ENCODE measurements around the gene P2RX5. TPM values are rescaled to one million over a fixed set of nuclear protein-coding genes. Genes with fewer than 3 reads are reported as not detected.

The P2RX5 gene
- total RNA-seq, 1 experiment from 2014 or later = 8.8 TPM

DNA sequence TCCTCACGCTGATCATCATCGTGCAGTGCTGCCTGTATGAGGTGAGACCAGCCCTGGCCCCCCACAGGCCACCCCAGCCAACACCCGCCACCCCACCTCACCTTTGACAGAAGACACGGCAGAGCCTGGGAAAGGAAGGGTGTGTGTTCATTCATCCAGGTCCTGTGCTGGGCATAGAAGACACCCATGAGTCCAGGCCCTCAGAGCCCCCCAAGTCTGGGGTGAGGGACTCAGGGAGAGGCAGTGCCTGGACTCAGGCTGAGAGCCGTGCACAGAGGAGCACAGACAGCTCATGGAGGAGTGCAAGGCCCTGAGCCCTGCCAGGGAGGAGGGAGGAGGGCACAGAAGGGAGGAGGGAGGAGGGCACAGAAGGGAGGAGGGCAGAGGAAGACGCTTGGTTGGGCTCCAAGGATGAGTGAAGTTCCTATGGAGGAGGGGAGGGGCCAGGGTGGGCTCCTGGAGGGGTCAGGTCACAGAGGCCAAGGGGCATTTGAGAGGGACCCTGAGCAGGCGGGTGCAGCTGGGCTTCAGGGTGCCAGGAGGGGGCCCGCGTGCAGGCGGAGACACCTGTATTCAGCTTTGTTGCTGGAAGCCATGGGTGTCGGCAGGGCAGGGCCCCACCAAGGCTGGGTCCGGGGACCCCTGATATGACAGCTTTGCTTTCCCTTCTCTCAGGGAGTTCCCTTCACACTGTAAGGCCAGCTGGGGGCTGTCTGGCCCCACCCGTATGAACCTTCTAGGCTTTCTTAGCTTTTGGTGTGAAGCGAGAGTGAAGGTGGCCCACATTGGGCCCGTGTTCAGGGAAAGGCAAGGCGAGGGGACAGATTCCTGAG lies 39.0 kb downstream of the P2RX5 start:
- DNase-seq (ENCODE audit: low spot score) (no peak), ATAC-seq (no peak)
- Mint-ChIP-seq H3K9me3 (no peaks in the 10 kb centered on the region), H3K27ac (no peak overlapping the region; the same call in 1 of the 2 replicates), H3K36me3 (no peaks in the 10 kb centered on the region), H3K4me3 (no peak overlapping the region), H3K4me1 (no peaks in the 10 kb centered on the region), H3K27me3 (ENCODE audit: low read depth) (no peaks in the 10 kb centered on the region)
- no peak for TF ChIP-seq ZNF416 (CRISPR knock-in tag; IDR thresholded peaks at IDR 0.05)
- TF ChIP-seq, protein P1, sequence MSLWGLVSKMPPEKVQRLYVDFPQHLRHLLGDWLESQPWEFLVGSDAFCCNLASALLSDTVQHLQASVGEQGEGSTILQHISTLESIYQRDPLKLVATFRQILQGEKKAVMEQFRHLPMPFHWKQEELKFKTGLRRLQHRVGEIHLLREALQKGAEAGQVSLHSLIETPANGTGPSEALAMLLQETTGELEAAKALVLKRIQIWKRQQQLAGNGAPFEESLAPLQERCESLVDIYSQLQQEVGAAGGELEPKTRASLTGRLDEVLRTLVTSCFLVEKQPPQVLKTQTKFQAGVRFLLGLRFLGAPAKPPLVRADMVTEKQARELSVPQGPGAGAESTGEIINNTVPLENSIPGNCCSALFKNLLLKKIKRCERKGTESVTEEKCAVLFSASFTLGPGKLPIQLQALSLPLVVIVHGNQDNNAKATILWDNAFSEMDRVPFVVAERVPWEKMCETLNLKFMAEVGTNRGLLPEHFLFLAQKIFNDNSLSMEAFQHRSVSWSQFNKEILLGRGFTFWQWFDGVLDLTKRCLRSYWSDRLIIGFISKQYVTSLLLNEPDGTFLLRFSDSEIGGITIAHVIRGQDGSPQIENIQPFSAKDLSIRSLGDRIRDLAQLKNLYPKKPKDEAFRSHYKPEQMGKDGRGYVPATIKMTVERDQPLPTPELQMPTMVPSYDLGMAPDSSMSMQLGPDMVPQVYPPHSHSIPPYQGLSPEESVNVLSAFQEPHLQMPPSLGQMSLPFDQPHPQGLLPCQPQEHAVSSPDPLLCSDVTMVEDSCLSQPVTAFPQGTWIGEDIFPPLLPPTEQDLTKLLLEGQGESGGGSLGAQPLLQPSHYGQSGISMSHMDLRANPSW (CRISPR knock-in tag; conservative IDR thresholded peaks at IDR 0.05; ENCODE audit: low read depth) = no peak
- TF ChIP-seq MLX (CRISPR knock-in tag; IDR thresholded peaks at IDR 0.05) = no peak
- no peak for TF ChIP-seq FOXJ3 (CRISPR knock-in tag; IDR thresholded peaks at IDR 0.05; ENCODE audit: borderline replicate concordance)
- no peak for TF ChIP-seq GABPB1 (CRISPR knock-in tag; IDR thresholded peaks at IDR 0.05)
- no peak for TF ChIP-seq SOX15 (CRISPR knock-in tag; IDR thresholded peaks at IDR 0.05)
- no peak for TF ChIP-seq SMAD4 (CRISPR knock-in tag; IDR thresholded peaks at IDR 0.05)
- TF ChIP-seq ZNF219 (CRISPR knock-in tag; IDR thresholded peaks at IDR 0.05; ENCODE audit: borderline replicate concordance) = no peak
- no peak for TF ChIP-seq NR3C1 (CRISPR knock-in tag; conservative IDR thresholded peaks at IDR 0.05; ENCODE audit: low read depth)
- no peak for TF ChIP-seq HMGXB4 (CRISPR knock-in tag; IDR thresholded peaks at IDR 0.05)
- no peak for TF ChIP-seq NFYB (CRISPR knock-in tag; conservative IDR thresholded peaks at IDR 0.05; ENCODE audit: low read depth)
- no peak for TF ChIP-seq ARID4B (CRISPR knock-in tag; IDR thresholded peaks at IDR 0.05; ENCODE audit: borderline replicate concordance)
- TF ChIP-seq JAZF1 (CRISPR knock-in tag; IDR thresholded peaks at IDR 0.05) = no peak
- ChIA-PET POLR2A (interaction anchor here (0.6 kb wide), 1 partner anchor 74 kb away, joined by 3 read pairs; no protein-coding TSS in a partner anchor), CTCF (interaction anchor here (0.6 to 1.4 kb wide), 2 partner anchors 11 to 26 kb away, joined by 3 to 4 read pairs; no protein-coding TSS in a partner anchor)

- Mint-ChIP-seq H3K27me3 (ENCODE audit: low read depth) (no peaks in the 10 kb centered on the region), H3K4me3 (no peak overlapping the region), H3K36me3 (no peaks in the 10 kb centered on the region), H3K9me3 (no peaks in the 10 kb centered on the region), H3K4me1 (no peaks in the 10 kb centered on the region), H3K27ac (no peak overlapping the region; the same call in 1 of the 2 replicates)
- no peak for TF ChIP-seq SP1 (CRISPR knock-in tag; conservative IDR thresholded peaks at IDR 0.05)
- no peak for TF ChIP-seq ZNF423 (CRISPR knock-in tag; IDR thresholded peaks at IDR 0.05)
- no peak for TF ChIP-seq IRF1 (CRISPR knock-in tag; IDR thresholded peaks at IDR 0.05)
- TF ChIP-seq OVOL2 (CRISPR knock-in tag; IDR thresholded peaks at IDR 0.05; ENCODE audit: borderline replicate concordance) = no peak
- TF ChIP-seq, protein P2, sequence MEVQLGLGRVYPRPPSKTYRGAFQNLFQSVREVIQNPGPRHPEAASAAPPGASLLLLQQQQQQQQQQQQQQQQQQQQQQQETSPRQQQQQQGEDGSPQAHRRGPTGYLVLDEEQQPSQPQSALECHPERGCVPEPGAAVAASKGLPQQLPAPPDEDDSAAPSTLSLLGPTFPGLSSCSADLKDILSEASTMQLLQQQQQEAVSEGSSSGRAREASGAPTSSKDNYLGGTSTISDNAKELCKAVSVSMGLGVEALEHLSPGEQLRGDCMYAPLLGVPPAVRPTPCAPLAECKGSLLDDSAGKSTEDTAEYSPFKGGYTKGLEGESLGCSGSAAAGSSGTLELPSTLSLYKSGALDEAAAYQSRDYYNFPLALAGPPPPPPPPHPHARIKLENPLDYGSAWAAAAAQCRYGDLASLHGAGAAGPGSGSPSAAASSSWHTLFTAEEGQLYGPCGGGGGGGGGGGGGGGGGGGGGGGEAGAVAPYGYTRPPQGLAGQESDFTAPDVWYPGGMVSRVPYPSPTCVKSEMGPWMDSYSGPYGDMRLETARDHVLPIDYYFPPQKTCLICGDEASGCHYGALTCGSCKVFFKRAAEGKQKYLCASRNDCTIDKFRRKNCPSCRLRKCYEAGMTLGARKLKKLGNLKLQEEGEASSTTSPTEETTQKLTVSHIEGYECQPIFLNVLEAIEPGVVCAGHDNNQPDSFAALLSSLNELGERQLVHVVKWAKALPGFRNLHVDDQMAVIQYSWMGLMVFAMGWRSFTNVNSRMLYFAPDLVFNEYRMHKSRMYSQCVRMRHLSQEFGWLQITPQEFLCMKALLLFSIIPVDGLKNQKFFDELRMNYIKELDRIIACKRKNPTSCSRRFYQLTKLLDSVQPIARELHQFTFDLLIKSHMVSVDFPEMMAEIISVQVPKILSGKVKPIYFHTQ (CRISPR knock-in tag; IDR thresholded peaks at IDR 0.05) = no peak
- TF ChIP-seq TP53 (CRISPR knock-in tag; IDR thresholded peaks at IDR 0.05) = no peak
- no peak for TF ChIP-seq CREM (CRISPR knock-in tag; IDR thresholded peaks at IDR 0.05)
- TF ChIP-seq ZNF232 (CRISPR knock-in tag; IDR thresholded peaks at IDR 0.05) = no peak
- CTCF ChIA-PET = no interaction called here
- no peak for DNase-seq (ENCODE audit: low spot score)
- POLR2A ChIA-PET = interaction anchor here (0.6 kb wide), 1 partner anchor 74 kb away, joined by 3 read pairs; no protein-coding TSS in a partner anchor
- ATAC-seq = no peak
Measured at GRCh38 chr17:3656353-3656752, 39.6 kb downstream of the P2RX5 start.

Data from WTC11 (cell line).